Body of pancreas (tissue), 4 donors: ENCODE results near the gene SAA4.

Experiments used
- POLR2A ChIP-seq, 3 donors: fragments of 450-650 bp; IDR thresholded peaks; one replicate each; pipeline ENCODE4 v1.6.1; 2016; ENCODE audit warnings: antibody characterized with exemption in 3 of 3, mild to moderate bottlenecking in 2 of 3
- TF ChIP-seq, protein P1 (sequence below), 7 experiments: fragments of 450-650 bp in 4 of 7; fragments of 200-600 bp in 3 of 7; sonication (generic) in 3 of 7; IDR thresholded peaks; one replicate each; pipeline ENCODE4 v1.5.1; 2016 to 2019; ENCODE audit warnings: antibody characterized with exemption in 7 of 7

DNA sequence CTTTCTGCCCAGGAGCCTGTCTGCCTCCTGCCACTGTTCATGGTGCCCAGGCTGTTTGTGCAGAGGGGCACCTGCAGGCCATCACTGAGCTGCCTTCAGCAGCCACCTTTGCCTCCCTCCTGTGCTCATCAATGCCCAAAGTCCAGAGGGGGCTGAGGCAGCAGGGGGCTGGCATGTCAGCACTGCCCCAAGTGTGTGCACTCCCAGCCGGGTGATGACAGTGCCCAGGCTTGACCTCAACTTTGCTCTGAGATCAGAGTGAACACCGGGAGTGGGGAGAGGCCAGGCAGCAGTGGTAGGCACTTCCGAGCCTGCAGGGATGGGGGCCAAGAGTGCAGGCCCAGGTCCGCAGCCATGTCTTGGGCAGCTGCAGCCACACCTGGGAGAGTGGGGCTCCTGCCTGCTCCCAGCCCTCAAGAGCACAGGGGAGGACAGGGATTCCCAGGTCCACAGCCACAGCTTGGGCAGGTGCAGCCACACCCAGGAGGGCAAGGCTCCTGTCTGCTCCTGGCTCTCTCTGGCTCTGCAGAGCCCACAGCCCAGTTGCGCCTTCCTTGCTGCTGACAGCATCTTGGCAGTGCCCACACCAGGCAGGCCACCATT lies 15.2 kb downstream of the SAA4 start:
- TF ChIP-seq, protein P1, sequence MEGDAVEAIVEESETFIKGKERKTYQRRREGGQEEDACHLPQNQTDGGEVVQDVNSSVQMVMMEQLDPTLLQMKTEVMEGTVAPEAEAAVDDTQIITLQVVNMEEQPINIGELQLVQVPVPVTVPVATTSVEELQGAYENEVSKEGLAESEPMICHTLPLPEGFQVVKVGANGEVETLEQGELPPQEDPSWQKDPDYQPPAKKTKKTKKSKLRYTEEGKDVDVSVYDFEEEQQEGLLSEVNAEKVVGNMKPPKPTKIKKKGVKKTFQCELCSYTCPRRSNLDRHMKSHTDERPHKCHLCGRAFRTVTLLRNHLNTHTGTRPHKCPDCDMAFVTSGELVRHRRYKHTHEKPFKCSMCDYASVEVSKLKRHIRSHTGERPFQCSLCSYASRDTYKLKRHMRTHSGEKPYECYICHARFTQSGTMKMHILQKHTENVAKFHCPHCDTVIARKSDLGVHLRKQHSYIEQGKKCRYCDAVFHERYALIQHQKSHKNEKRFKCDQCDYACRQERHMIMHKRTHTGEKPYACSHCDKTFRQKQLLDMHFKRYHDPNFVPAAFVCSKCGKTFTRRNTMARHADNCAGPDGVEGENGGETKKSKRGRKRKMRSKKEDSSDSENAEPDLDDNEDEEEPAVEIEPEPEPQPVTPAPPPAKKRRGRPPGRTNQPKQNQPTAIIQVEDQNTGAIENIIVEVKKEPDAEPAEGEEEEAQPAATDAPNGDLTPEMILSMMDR (IDR thresholded peaks at IDR 0.05) = no peak
- no peak for TF ChIP-seq POLR2A (IDR thresholded peaks at IDR 0.05)
